Measurements from ENCODE around the gene GSDME. TPM values are rescaled to one million over a fixed set of nuclear protein-coding genes. Genes with fewer than 3 reads are reported as not detected.

Gene GSDME
- total RNA-seq, 4 donors from 2014 or later, result 10.2 to 30.2 (median 16.4) TPM

- Histone ChIP-seq H3K36me3 (no peaks in the 10 kb centered on the region), H3K27me3 (no peaks in the 10 kb centered on the region), H3K9me3 (no peaks in the 10 kb centered on the region), H3K4me3 (replicated peaks in 1 of 3) (no peak overlapping the region), H3K4me1 (peaks cover 0 to 2% of the 10 kb centered on the region in 2 donors), H3K27ac (no peak overlapping the region)
- intact Hi-C loops (cut with DNase I), result no loop called here
- TF ChIP-seq POLR2A (IDR thresholded peaks at IDR 0.05), result no peak
- no peak for TF ChIP-seq CTCF (IDR thresholded peaks at IDR 0.05)
- WGBS, 2 donors, result 95 to 96% methylated on average over 1 of the region's 1 CpG
- DNase-seq, result no peak
Measured at GRCh38 chr7:24751484-24751883, 5.8 kb downstream of the GSDME start.

GRCh38 chr7:24750441-24751055 is 6.7 kb downstream of the GSDME start:
- H3K4me1 ChIP-seq, result no peaks in the 10 kb centered on the region
- H3K27me3 ChIP-seq, result no peaks in the 10 kb centered on the region
- DNase-seq, result no peak
- H3K27ac ChIP-seq, result no peak overlapping the region
- H3K9me3 ChIP-seq, result no peaks in the 10 kb centered on the region
- no peak overlapping the region for H3K4me3 ChIP-seq (replicated peaks in 1 of 3)
- 96 to 100% methylated on average over 3 of the region's 3 CpGs for WGBS, 2 donors
- H3K36me3 ChIP-seq, result no peaks in the 10 kb centered on the region
- TF ChIP-seq CTCF (IDR thresholded peaks at IDR 0.05), result no peak
- no peak for TF ChIP-seq POLR2A (IDR thresholded peaks at IDR 0.05)
- intact Hi-C loops (cut with DNase I), result no loop called here

GRCh38 chr7:24748521-24748920 is 8.7 kb downstream of the GSDME start:
- TF ChIP-seq CTCF (IDR thresholded peaks at IDR 0.05), result no peak
- no peak for TF ChIP-seq POLR2A (IDR thresholded peaks at IDR 0.05)
- no peaks in the 10 kb centered on the region for H3K4me1 ChIP-seq
- 92 to 94% methylated on average over 2 of the region's 2 CpGs for WGBS, 2 donors
- H3K27ac ChIP-seq, result no peak overlapping the region
- DNase-seq, result no peak
- no peaks in the 10 kb centered on the region for H3K27me3 ChIP-seq
- no peaks in the 10 kb centered on the region for H3K9me3 ChIP-seq
- no peaks in the 10 kb centered on the region for H3K36me3 ChIP-seq
- intact Hi-C loops (cut with DNase I), result no loop called here
- H3K4me3 ChIP-seq (replicated peaks in 1 of 3), result no peak overlapping the region

GRCh38 chr7:24745355-24745754 is 11.9 kb downstream of the GSDME start:
- Histone ChIP-seq H3K4me1 (no peaks in the 10 kb centered on the region), H3K9me3 (no peaks in the 10 kb centered on the region), H3K27me3 (no peaks in the 10 kb centered on the region), H3K27ac (no peak overlapping the region), H3K4me3 (replicated peaks in 1 of 3) (no peak overlapping the region), H3K36me3 (no peaks in the 10 kb centered on the region)
- no peak for DNase-seq
- intact Hi-C loops (cut with DNase I), result no loop called here
- TF ChIP-seq CTCF (IDR thresholded peaks at IDR 0.05), result no peak
- no peak for TF ChIP-seq POLR2A (IDR thresholded peaks at IDR 0.05)

GRCh38 chr7:24743471-24743870 is 13.8 kb downstream of the GSDME start:
- no peaks in the 10 kb centered on the region for H3K36me3 ChIP-seq
- no peaks in the 10 kb centered on the region for H3K4me1 ChIP-seq
- WGBS, 2 donors, result 86 to 93% methylated on average over 6 of the region's 6 CpGs
- no peak for DNase-seq
- no peak overlapping the region for H3K27ac ChIP-seq
- intact Hi-C loops (cut with DNase I), result no loop called here
- no peaks in the 10 kb centered on the region for H3K9me3 ChIP-seq
- TF ChIP-seq POLR2A (IDR thresholded peaks at IDR 0.05) (no peak), CTCF (IDR thresholded peaks at IDR 0.05) (no peak)
- no peak overlapping the region for H3K4me3 ChIP-seq (replicated peaks in 1 of 3)
- H3K27me3 ChIP-seq, result no peaks in the 10 kb centered on the region
